ENCODE measurements around the gene PCDHGA8.
"Not testable (repeated sequence)": the region's sequence is repeated elsewhere in the genome, so short reads cannot be mapped to it uniquely, and the experiment has no call there.

Gene PCDHGA8

GRCh38 chr5:141371572-141372475, 20.6 kb upstream of the PCDHGA8 start:
- no peak for DNase-seq

GRCh38 chr5:141373673-141374317, 18.6 kb upstream of the PCDHGA8 start, which contains the start of gene PCDHGA6:
TSS of gene PCDHGA6 (plus strand) at chr5:141373891. CDS start at chr5:141374084, 193 bp downstream.
- no peak for DNase-seq

GRCh38 chr5:141374627-141375026, 17.8 kb upstream of the PCDHGA8 start:
- DNase-seq, result no peak

GRCh38 chr5:141375444-141376155, 16.8 kb upstream of the PCDHGA8 start:
- DNase-seq, result not testable (repeated sequence)

GRCh38 chr5:141382469-141383294, 9.8 kb upstream of the PCDHGA8 start, which contains the start of gene PCDHGA7:
TSS of gene PCDHGA7 (plus strand) at chr5:141382742. CDS start at chr5:141382900, 158 bp downstream.
- DNase-seq, result no peak

GRCh38 chr5:141383345-141383744, 9.1 kb upstream of the PCDHGA8 start:
- no peak for DNase-seq

- no peak for DNase-seq
Observed at GRCh38 chr5:141384471-141385267, 7.8 kb upstream of the PCDHGA8 start.

GRCh38 chr5:141387557-141388311, 4.7 kb upstream of the PCDHGA8 start, which contains the start of gene PCDHGB4:
TSS of gene PCDHGB4 (plus strand) at chr5:141387698. CDS start at chr5:141387885, 187 bp downstream.
- DNase-seq, result peak; percentile 18

GRCh38 chr5:141388661-141389060, 3.8 kb upstream of the PCDHGA8 start:
- DNase-seq, result no peak

- no peak for DNase-seq
Observed at GRCh38 chr5:141389153-141390042, 3.0 kb upstream of the PCDHGA8 start.

- DNase-seq, result no peak
Observed at GRCh38 chr5:141393267-141393666, 834 bp downstream of the PCDHGA8 start.

GRCh38 chr5:141394401-141395187, 2.2 kb downstream of the PCDHGA8 start:
- not testable (repeated sequence) for DNase-seq

- peak; percentile 41 for DNase-seq
Observed at GRCh38 chr5:141397756-141398551, 5.5 kb downstream of the PCDHGA8 start, which contains the start of gene PCDHGB5. TSS of gene PCDHGB5 (plus strand) at chr5:141397947. CDS start at chr5:141398128, 181 bp downstream.

- DNase-seq, result no peak
Observed at GRCh38 chr5:141398608-141399007, 6.2 kb downstream of the PCDHGA8 start.

GRCh38 chr5:141399555-141400258, 7.3 kb downstream of the PCDHGA8 start:
- DNase-seq, result no peak

- no peak for DNase-seq
Observed at GRCh38 chr5:141402553-141403243, 10.3 kb downstream of the PCDHGA8 start, which contains the start of gene PCDHGA9. TSS of gene PCDHGA9 (plus strand) at chr5:141402778. CDS start at chr5:141402953, 175 bp downstream.

Data from activated naive CD4-positive, alpha-beta T cell treated with Interleukin-2 at 50 U/mL for 16 hours (primary cell).